Tongue (tissue), 2 donors: Measurements from ENCODE around the gene C8B. TPM values are rescaled to one million over a fixed set of nuclear protein-coding genes. Genes with fewer than 3 reads are reported as not detected.

Experiments used
- DNase-seq: peaks from one replicate; pipeline ENCODE4 v3.0.0-alpha.2; 2015
- total RNA-seq: library from RNA; depleted of rRNA; stranded (reverse); fragments of >200 nt; gene quantifications from one replicate; pipeline ENCODE4 v1.2.3, GENCODE V29; 2014

The C8B gene
- total RNA-seq, 1 donor from 2014 or later: not detected

- no peak for DNase-seq
Measured at GRCh38 chr1:56929492-56929891, 36.3 kb downstream of the C8B start.

GRCh38 chr1:56927986-56928385, 37.8 kb downstream of the C8B start:
- DNase-seq: no peak

DNA sequence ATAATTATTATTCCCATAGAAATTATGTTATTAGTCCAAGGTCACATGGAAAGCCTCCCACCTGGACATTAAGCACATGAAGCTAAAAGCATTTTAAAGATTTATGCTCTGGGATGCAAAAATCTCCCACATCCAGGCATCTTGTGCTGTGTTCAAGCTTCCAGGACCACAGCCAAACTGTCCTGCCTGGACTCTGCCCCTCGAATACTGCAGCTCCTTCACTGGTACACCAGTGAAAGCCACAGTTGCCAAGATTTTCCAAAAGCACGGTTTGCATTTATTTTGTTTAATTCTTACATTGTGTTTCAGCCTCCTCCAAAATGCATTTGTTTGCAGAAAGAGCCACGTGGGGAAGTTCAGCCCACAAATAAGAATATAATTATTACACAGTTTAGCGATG, 38.6 kb downstream of the C8B start:
- DNase-seq: no peak

DNA sequence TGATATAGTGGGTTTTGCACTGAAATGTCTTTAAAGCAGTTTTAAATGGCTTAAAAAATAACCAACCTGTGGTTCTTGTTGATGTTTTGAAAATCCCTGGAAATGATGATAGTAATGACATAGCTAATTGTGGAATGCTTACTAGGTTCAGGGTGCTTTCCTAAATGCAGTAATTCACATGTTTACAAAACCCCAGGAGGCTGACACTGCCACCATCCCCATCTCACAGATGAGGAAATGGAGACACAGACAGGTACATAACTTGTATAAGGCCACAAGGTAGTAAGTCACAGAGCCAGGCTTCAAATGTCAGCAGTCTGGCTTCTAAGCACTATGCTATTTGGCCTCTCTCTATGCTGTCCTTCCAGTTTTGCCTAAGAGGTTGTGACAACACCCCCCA, 40.6 kb downstream of the C8B start:
- DNase-seq: no peak

DNA sequence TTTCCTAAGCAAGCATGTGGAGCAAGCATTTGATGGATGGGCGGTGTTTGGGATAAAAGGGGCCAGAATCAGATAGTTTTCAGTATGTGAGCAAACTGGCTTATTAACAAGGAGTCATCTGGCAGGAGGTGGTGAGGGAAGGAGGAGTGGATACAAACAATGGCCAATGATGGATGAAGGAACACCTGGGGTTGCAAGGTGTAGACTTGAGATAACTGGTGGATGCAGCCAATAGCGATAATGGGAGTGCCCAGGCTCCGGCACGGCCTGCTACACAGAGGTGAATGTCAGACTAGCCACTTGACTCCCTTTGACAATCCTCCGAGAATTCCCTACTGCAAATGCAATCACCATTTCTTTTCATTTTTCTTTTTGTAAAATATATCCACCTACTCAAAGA, 41.7 kb downstream of the C8B start:
- DNase-seq: no peak

- DNase-seq: no peak
Measured at GRCh38 chr1:56923201-56923600, 42.6 kb downstream of the C8B start.

DNA sequence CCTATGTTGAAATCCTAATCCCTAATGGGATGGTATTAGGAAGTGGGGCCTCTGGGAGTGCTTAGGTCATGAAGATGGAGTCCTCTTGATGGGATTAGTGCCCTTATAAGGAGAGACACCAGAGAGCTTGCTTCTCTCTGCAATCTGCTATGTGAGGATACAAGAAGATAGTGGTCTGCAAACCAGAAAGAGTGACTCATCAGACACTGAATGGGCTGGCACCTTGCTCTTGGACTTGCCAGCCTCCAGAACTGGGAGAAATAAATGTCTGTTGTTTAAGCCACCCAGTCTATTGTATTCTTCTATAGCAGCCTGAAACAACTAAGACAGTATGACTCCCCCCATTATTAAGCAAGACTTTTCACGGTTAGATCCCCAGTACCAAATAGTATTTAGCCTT, 43.3 kb downstream of the C8B start:
- no peak for DNase-seq

GRCh38 chr1:56922070-56922469, 43.7 kb downstream of the C8B start:
- DNase-seq: no peak

- DNase-seq: peak; percentile 29
Measured at GRCh38 chr1:56921479-56921878, 44.3 kb downstream of the C8B start.

GRCh38 chr1:56920591-56921001, 45.2 kb downstream of the C8B start:
- peak; percentile 41 for DNase-seq

- peak; percentile 22 for DNase-seq
Measured at GRCh38 chr1:56917356-56917755, 48.5 kb downstream of the C8B start.

GRCh38 chr1:56916630-56917029, 49.2 kb downstream of the C8B start:
- DNase-seq: no peak

DNA sequence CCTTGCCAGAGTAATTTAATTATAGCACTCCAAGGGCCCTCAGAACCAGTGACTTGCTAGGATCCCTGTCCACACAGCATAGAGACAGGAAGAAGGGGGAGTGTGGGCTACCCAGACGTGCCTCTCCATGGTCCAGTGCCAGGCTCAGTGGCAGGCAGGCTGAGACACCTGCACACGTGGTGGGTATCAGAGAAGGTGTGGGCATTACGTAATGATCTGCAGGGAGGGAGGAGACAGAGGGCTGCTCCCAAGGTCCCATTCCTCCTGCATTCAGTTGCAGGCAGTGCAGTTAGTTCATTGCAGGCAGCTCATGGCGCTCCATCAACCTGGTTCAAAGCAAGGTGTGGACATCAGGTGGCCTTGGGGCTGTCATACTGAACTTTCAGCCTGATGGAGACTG, 49.9 kb downstream of the C8B start:
- DNase-seq: no peak

DNA sequence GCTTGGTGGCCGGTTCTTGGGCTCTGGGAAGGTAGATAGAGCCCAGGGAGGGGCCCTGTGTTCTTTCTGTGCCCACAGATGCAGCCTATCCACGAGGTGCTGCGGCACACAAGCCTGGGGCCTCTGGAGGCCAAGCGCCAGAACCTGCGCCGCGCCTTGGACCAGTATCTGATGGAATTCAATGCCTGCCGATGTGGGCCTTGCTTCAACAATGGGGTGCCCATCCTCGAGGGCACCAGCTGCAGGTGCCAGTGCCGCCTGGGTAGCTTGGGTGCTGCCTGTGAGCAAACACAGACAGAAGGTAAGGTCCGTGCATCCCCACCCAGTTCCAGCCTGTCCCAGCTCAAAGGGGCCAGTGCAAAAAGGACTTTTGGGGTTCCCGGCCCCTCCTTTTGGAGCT, 53.5 kb downstream of the C8B start:
- no peak for DNase-seq

GRCh38 chr1:56911098-56911938, 54.5 kb downstream of the C8B start:
- DNase-seq: no peak

GRCh38 chr1:56910441-56910985, 55.3 kb downstream of the C8B start:
- DNase-seq: no peak

GRCh38 chr1:56908619-56909221, 57.1 kb downstream of the C8B start:
- no peak for DNase-seq

DNA sequence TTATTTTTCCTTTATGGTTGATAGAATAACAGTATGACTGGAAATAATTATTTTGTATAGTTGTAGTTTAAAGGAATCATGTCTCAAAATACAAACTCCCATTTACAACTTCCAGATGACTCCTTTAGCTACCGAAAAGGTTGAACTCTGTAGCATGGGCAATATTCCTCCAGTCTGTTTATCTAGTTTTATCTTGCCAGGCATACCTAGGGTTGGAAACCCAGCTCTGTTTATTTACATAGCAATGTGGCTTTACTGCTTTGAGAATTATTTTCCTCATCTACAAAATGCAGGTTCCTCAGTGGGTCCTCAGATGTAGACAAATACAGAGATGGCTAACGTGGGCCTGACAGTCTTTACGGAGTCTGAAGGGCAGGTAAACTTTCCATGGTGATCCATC, 60.1 kb downstream of the C8B start:
- no peak for DNase-seq

DNA sequence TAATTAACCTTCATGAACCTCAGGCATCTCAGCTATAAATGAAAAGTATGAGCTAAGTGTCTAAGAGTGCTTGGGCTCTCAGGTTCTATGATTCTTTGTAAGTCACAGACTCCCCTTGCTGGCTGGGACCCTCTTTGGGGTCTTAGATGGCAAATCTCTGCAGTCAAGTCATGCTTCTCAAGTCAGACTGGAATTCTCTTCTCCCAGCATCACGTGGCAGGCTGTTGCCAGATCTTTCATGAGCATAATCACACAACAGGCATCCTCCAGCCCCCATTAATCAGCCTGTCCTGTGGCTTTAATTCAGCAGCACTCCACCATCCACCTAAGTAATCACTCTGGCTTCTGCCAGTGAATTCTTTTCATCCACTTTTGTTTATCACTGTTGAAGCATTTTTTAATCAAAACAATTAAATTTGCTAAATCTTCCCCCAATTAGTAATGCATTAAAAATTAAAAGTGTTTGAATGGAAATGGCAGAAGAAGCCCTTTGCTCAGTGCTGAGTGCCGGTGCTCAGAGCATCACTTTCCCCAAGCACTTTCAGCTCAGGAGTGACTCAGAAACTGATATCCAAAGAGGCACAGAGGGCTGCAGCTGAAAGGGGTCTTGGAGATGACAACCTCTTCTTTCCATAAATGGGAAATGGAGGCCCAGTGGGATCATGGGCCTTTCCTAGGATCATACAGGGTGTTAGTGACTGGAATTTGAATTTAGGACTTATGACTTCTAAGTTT, 61.0 kb downstream of the C8B start:
- DNase-seq: no peak

DNA sequence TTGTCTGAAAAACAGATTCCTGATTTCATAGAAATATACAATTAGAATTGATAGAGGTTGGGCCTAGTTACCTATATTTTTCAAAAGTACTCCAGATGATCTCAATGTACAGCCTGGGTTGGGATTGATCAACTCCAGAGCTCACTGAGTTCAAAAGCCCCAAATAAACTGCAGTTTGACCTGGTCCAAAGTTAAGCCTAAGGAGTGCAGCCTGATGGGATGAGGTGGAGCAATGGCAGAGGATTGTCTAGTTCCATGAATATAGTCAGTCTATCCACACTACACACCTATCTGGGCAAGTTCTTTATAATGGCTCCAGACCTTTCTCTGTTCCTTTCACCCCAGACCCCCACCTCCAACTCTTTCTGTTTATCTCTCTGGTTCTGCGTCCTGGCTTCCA, 62.0 kb downstream of the C8B start:
- no peak for DNase-seq

DNA sequence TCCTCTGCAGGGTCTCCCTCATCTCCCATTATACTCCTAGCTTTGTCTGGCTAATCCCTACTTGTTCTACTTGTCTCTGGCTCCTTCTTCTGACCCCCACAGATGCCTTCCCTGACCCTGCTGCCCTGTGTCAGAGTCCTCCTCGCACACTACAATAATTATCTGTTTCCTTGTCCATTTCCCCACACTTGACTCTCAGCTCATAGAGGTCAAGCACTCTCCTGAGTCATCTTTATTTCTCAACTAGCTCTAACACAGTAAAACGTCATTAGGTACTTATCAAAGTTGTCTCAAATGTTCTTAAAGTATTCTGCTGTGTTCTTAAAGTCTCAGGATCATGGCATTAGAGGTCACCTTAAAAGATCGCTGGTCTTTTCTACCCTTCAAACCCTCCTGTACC, 64.1 kb downstream of the C8B start:
- no peak for DNase-seq

- no peak for DNase-seq
Measured at GRCh38 chr1:56898879-56899278, 66.9 kb downstream of the C8B start.

DNA sequence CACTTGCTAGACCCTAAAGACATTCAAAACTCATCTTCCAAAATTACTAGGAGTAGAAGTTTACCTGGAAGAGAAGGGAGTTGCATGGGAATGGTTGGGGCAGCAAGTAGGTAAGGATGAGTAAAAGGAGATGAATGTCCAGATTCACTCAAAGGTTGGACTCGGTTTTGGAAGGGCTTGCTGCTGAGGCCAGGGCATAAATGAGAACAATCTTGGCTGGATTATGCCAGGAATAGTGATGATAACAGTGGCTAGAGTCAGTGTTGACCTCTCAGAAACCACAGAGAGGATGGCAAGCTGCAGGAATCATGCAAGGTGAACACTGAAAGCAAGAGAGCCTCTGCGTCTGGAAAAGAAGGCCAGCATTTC, 67.8 kb downstream of the C8B start:
- no peak for DNase-seq
